Glutamatergic neuron (in vitro differentiated cells): ENCODE measurements around the gene MSMP. TPM values are rescaled to one million over a fixed set of nuclear protein-coding genes. Genes with fewer than 3 reads are reported as not detected.
A peak's percentile ranks its signal among the peaks of the same experiment; 100 is the strongest.

Experiments
- DNase-seq: peaks from one replicate; pipeline ENCODE4 v3.0.0; 2022
- H3K27ac Mint-ChIP-seq: one replicate; pipeline ENCODE4 v1.8.0; 2020; ENCODE audit warnings: mild to moderate bottlenecking, mixed read lengths, inconsistent platforms; ENCODE audit not compliant: unreplicated experiment
- H3K27me3 Mint-ChIP-seq: one replicate; pipeline ENCODE4 v1.8.0; 2020; ENCODE audit warnings: mild to moderate bottlenecking, moderate library complexity, mixed read lengths, inconsistent platforms; ENCODE audit not compliant: unreplicated experiment
- H3K36me3 Mint-ChIP-seq: one replicate; pipeline ENCODE4 v1.8.0; 2020; ENCODE audit warnings: mild to moderate bottlenecking, mixed read lengths, inconsistent platforms; ENCODE audit not compliant: unreplicated experiment
- H3K4me1 Mint-ChIP-seq: one replicate; pipeline ENCODE4 v1.8.0; 2020; ENCODE audit warnings: mild to moderate bottlenecking, low read depth, mixed read lengths, inconsistent platforms; ENCODE audit not compliant: unreplicated experiment
- H3K4me3 Mint-ChIP-seq: one replicate; pipeline ENCODE4 v1.8.0; 2020; ENCODE audit warnings: mild to moderate bottlenecking, mixed read lengths, inconsistent platforms; ENCODE audit not compliant: unreplicated experiment
- H3K9me3 Mint-ChIP-seq: one replicate; pipeline ENCODE4 v1.8.0; 2020; ENCODE audit warnings: mild to moderate bottlenecking, moderate library complexity, mixed read lengths, inconsistent platforms; ENCODE audit not compliant: unreplicated experiment
- CTCF ChIP-seq: fragments of 200-600 bp; sonication (generic); IDR thresholded peaks from one replicate; pipeline ENCODE4 v1.5.0; 2021; ENCODE audit not compliant: partially characterized antibody, unreplicated experiment
- total RNA-seq: library from RNA; stranded (reverse); fragmentation: NEBNext Ultra II Directional; extraction: Animal tissue kit (Norgen Biotek cat#: 25700); gene quantifications from one replicate; pipeline ENCODE4 v1.2.1, GENCODE V29; 2021; ENCODE audit not compliant: unreplicated experiment

Gene MSMP
- total RNA-seq, 1 donor from 2014 or later: not detected

- peaks cover 22% of the 10 kb centered on the region for H3K27me3 Mint-ChIP-seq
- no peak for TF ChIP-seq CTCF
- H3K4me1 Mint-ChIP-seq: peaks cover 21% of the 10 kb centered on the region
- peak overlapping the region; percentile 100 for H3K27ac Mint-ChIP-seq
- DNase-seq: no peak
- H3K4me3 Mint-ChIP-seq: peak overlapping the region; percentile 32
- no peaks in the 10 kb centered on the region for H3K36me3 Mint-ChIP-seq
- H3K9me3 Mint-ChIP-seq: peaks cover 25% of the 10 kb centered on the region
Measured at GRCh38 chr9:35789541-35789940, 35.5 kb upstream of the MSMP start.

- Mint-ChIP-seq H3K4me3 (no peak overlapping the region), H3K27ac (no peak overlapping the region), H3K9me3 (peaks cover 1% of the 10 kb centered on the region), H3K4me1 (no peaks in the 10 kb centered on the region), H3K36me3 (no peaks in the 10 kb centered on the region), H3K27me3 (no peaks in the 10 kb centered on the region)
- no peak for TF ChIP-seq CTCF
- no peak for DNase-seq
Measured at GRCh38 chr9:35783418-35783817, 29.3 kb upstream of the MSMP start.

- TF ChIP-seq CTCF: no peak
- H3K27ac Mint-ChIP-seq: no peak overlapping the region
Measured at GRCh38 chr9:35781066-35781465, 27.0 kb upstream of the MSMP start.

GRCh38 chr9:35778496-35778895 is 24.4 kb upstream of the MSMP start:
- no peaks in the 10 kb centered on the region for H3K9me3 Mint-ChIP-seq
- H3K27me3 Mint-ChIP-seq: peaks cover 3% of the 10 kb centered on the region
- TF ChIP-seq CTCF: no peak
- DNase-seq: no peak
- no peak overlapping the region for H3K27ac Mint-ChIP-seq
- H3K4me3 Mint-ChIP-seq: no peak overlapping the region
- peaks cover 13% of the 10 kb centered on the region for H3K4me1 Mint-ChIP-seq
- no peaks in the 10 kb centered on the region for H3K36me3 Mint-ChIP-seq

More at GRCh38 chr9:35781066-35781465, 27.0 kb upstream of the MSMP start:
- Mint-ChIP-seq H3K9me3 (peaks cover 1% of the 10 kb centered on the region), H3K27me3 (peaks cover 3% of the 10 kb centered on the region), H3K4me3 (no peak overlapping the region), H3K36me3 (no peaks in the 10 kb centered on the region), H3K4me1 (peaks cover 1% of the 10 kb centered on the region)
- no peak for DNase-seq

GRCh38 chr9:35776018-35776417 is 21.9 kb upstream of the MSMP start:
- peaks cover 13% of the 10 kb centered on the region for H3K4me1 Mint-ChIP-seq
- no peaks in the 10 kb centered on the region for H3K36me3 Mint-ChIP-seq
- no peak for DNase-seq
- H3K4me3 Mint-ChIP-seq: no peak overlapping the region
- no peak overlapping the region for H3K27ac Mint-ChIP-seq
- no peaks in the 10 kb centered on the region for H3K9me3 Mint-ChIP-seq
- peaks cover 3% of the 10 kb centered on the region for H3K27me3 Mint-ChIP-seq
- TF ChIP-seq CTCF: no peak
